Body of pancreas (tissue), 4 donors: ENCODE measurements around the gene PPP1R13L.

ENCODE experiments used
- POLR2A ChIP-seq, 3 donors: fragments of 450-650 bp; IDR thresholded peaks; one replicate each; pipeline ENCODE4 v1.6.1; 2016; ENCODE audit warnings: antibody characterized with exemption in 3 of 3, mild to moderate bottlenecking in 2 of 3
- TF ChIP-seq, protein P1 (sequence below), 7 experiments: fragments of 450-650 bp in 4 of 7; fragments of 200-600 bp in 3 of 7; sonication (generic) in 3 of 7; IDR thresholded peaks; one replicate each; pipeline ENCODE4 v1.5.1; 2016 to 2019; ENCODE audit warnings: antibody characterized with exemption in 7 of 7

DNA sequence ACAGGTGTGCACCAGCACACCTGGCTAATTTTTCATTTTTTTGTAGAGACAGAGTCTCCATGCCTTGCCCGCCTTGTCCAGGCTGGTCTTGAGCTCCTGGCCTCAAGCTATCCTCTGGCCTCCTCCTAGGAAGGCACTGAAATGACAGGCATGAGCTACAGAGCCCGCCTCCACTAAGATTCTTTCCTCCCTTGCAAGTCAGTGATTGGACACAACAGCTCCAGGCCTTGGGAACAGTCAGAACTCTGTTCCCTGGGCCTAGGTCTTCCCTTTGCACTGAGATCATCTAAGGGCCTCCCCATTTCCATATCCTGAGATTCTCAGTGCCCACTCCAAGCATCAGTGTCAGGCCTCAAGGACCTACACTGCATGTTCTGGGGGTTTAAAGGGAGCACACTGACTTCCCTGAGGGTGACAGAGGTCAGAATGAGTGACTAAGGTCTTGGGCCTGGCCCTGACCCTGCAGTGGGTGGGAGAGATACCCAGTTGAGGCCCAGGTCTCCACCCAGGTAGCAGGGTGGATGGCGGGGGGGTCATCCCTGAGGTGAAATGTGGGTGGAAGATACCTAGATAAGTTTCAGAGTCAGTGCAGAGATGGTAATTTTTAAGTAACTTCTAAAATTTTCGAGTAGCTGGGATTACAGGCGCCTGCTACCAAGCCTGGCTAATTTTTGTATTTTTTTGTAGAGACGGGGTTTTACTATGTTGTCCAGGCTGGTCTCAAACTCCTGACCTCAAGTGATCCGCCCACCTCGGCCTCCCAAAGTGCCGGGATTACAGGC lies 36.2 kb upstream of the PPP1R13L start:
- TF ChIP-seq, protein P1, sequence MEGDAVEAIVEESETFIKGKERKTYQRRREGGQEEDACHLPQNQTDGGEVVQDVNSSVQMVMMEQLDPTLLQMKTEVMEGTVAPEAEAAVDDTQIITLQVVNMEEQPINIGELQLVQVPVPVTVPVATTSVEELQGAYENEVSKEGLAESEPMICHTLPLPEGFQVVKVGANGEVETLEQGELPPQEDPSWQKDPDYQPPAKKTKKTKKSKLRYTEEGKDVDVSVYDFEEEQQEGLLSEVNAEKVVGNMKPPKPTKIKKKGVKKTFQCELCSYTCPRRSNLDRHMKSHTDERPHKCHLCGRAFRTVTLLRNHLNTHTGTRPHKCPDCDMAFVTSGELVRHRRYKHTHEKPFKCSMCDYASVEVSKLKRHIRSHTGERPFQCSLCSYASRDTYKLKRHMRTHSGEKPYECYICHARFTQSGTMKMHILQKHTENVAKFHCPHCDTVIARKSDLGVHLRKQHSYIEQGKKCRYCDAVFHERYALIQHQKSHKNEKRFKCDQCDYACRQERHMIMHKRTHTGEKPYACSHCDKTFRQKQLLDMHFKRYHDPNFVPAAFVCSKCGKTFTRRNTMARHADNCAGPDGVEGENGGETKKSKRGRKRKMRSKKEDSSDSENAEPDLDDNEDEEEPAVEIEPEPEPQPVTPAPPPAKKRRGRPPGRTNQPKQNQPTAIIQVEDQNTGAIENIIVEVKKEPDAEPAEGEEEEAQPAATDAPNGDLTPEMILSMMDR (IDR thresholded peaks at IDR 0.05), result no peak
- no peak for TF ChIP-seq POLR2A (IDR thresholded peaks at IDR 0.05)
